ENCODE results near the gene SEMA3D.
A peak's percentile ranks its signal among the peaks of the same experiment; 100 is the strongest.

The SEMA3D gene

GRCh38 chr7:85177316-85177715 is 9.5 kb downstream of the SEMA3D start:
- no peak for TF ChIP-seq CTCF (IDR thresholded peaks at IDR 0.05; ENCODE audit: low read depth, low read length)
- no peak for TF ChIP-seq POLR2A (IDR thresholded peaks at IDR 0.05; ENCODE audit: extremely low read depth, insufficient read length)
- TF ChIP-seq, protein P1, sequence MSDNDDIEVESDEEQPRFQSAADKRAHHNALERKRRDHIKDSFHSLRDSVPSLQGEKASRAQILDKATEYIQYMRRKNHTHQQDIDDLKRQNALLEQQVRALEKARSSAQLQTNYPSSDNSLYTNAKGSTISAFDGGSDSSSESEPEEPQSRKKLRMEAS (IDR thresholded peaks at IDR 0.05; ENCODE audit: low read depth, low read length) = no peak
- no peak for TF ChIP-seq MYC (IDR thresholded peaks at IDR 0.05; ENCODE audit: low read depth, low read length)
- DNase-seq (ENCODE audit: low read depth) = no peak
- no peak overlapping the region for H3K4me3 ChIP-seq (ENCODE audit: low read depth, low read length)

DNA sequence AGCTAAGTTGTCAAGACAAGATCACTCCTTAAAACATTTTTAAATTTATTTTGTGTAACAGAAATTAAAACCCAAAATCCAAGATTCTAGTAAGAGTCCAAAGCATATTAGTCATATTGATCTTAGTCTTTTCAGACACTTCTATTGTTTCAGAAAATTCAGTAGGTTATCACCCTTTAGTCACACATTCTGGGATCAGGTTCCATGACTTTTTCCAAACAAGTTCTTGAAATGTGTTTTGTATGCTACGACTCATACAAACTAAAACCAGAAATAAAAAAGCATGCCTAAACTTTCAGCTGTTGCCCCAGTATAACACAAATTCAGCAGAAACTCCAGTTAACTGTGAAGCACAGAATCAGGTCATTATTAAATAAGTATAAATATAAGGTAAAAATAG is 10.7 kb downstream of the SEMA3D start:
- TF ChIP-seq MYC (IDR thresholded peaks at IDR 0.05; ENCODE audit: low read depth, low read length) (no peak), CTCF (IDR thresholded peaks at IDR 0.05; ENCODE audit: low read depth, low read length) (no peak), POLR2A (IDR thresholded peaks at IDR 0.05; ENCODE audit: extremely low read depth, insufficient read length) (no peak)
- TF ChIP-seq, protein P1 (IDR thresholded peaks at IDR 0.05; ENCODE audit: low read depth, low read length) = no peak
- no peak for DNase-seq (ENCODE audit: low read depth)
- no peak overlapping the region for H3K4me3 ChIP-seq (ENCODE audit: low read depth, low read length)

DNA sequence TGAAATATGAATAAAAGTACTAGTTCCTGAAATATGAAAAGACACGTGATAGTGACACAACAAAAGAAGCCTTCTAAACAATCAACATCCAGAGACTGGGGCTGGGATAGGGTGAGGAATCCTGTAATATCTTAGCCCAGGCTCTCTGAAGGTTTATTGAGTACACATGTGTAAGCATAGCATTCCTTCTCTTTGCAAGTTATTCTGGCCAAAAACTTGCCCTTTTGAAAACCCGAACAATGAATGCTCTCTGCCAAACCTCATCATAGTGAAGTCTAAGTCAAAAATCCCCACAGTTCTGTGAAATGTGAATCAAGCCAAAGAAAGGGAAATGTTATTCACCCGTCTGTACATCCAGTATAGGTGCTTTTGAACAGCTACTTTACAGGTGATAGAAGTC is 11.6 kb downstream of the SEMA3D start:
- TF ChIP-seq, protein P1 (IDR thresholded peaks at IDR 0.05; ENCODE audit: low read depth, low read length) = no peak
- no peak for TF ChIP-seq MYC (IDR thresholded peaks at IDR 0.05; ENCODE audit: low read depth, low read length)
- no peak for TF ChIP-seq POLR2A (IDR thresholded peaks at IDR 0.05; ENCODE audit: extremely low read depth, insufficient read length)
- no peak for TF ChIP-seq CTCF (IDR thresholded peaks at IDR 0.05; ENCODE audit: low read depth, low read length)
- DNase-seq (ENCODE audit: low read depth) = no peak
- H3K4me3 ChIP-seq (ENCODE audit: low read depth, low read length) = no peak overlapping the region

- TF ChIP-seq POLR2A (IDR thresholded peaks at IDR 0.05; ENCODE audit: extremely low read depth, insufficient read length) (no peak), CTCF (IDR thresholded peaks at IDR 0.05; ENCODE audit: low read depth, low read length) (no peak), MYC (IDR thresholded peaks at IDR 0.05; ENCODE audit: low read depth, low read length) (no peak)
- TF ChIP-seq, protein P1 (IDR thresholded peaks at IDR 0.05; ENCODE audit: low read depth, low read length) = no peak
- DNase-seq (ENCODE audit: low read depth) = peak; percentile 8
- H3K4me3 ChIP-seq (ENCODE audit: low read depth, low read length) = no peak overlapping the region
Observed at GRCh38 chr7:85172530-85172941, 14.3 kb downstream of the SEMA3D start.

- TF ChIP-seq, protein P1 (IDR thresholded peaks at IDR 0.05; ENCODE audit: low read depth, low read length) = no peak
- TF ChIP-seq POLR2A (IDR thresholded peaks at IDR 0.05; ENCODE audit: extremely low read depth, insufficient read length) = no peak
- no peak for DNase-seq (ENCODE audit: low read depth)
Observed at GRCh38 chr7:85167636-85168035, 19.2 kb downstream of the SEMA3D start.

GRCh38 chr7:85165263-85165662 is 21.6 kb downstream of the SEMA3D start:
- H3K4me3 ChIP-seq (ENCODE audit: low read depth, low read length) = no peak overlapping the region
- no peak for DNase-seq (ENCODE audit: low read depth)
- TF ChIP-seq CTCF (IDR thresholded peaks at IDR 0.05; ENCODE audit: low read depth, low read length) (no peak), POLR2A (IDR thresholded peaks at IDR 0.05; ENCODE audit: extremely low read depth, insufficient read length) (no peak), MYC (IDR thresholded peaks at IDR 0.05; ENCODE audit: low read depth, low read length) (no peak)
- TF ChIP-seq, protein P1 (IDR thresholded peaks at IDR 0.05; ENCODE audit: low read depth, low read length) = no peak

More at GRCh38 chr7:85167636-85168035, 19.2 kb downstream of the SEMA3D start:
- H3K4me3 ChIP-seq (ENCODE audit: low read depth, low read length) = no peak overlapping the region
